ENCODE data around the gene PFN1. TPM values are rescaled to one million over a fixed set of nuclear protein-coding genes. Genes with fewer than 3 reads are reported as not detected.

The PFN1 gene
- total and polyA plus RNA-seq, 7 donors, result 690 to 1,404 (median 911) TPM

GRCh38 chr17:4968486-4969046 is 20.2 kb upstream of the PFN1 start:
- no peaks in the 10 kb centered on the region for H3K9me3 ChIP-seq
- peaks cover 11 to 29% (median 21%) of the 10 kb centered on the region in 4 donors for H3K36me3 ChIP-seq
- intact Hi-C loops (cut with DNase I), result loop anchor here (2.0 kb wide), 1 partner anchor 18 kb away; the partner anchor contains the start of gene CAMTA2
- 48 to 55% methylated on average over 23 of the region's 23 CpGs for WGBS, 2 donors
- H3K27ac ChIP-seq, result peak overlapping the region; percentile 91 to 97 (median 95)
- H3K4me1 ChIP-seq, result peaks cover 0 to 55% (median 40%) of the 10 kb centered on the region in 4 donors
- peak overlapping the region; percentile 66 to 71 (median 69) for H3K4me3 ChIP-seq
- H3K27me3 ChIP-seq, result no peaks in the 10 kb centered on the region
- TF ChIP-seq EP300 (IDR thresholded peaks at IDR 0.05) (no peak), CTCF (IDR thresholded peaks at IDR 0.05) (no peak), POLR2AphosphoS5 (IDR thresholded peaks at IDR 0.05) (no peak), POLR2A (IDR thresholded peaks at IDR 0.05) (no peak)
- DNase-seq, result no peak

GRCh38 chr17:4967539-4968485 is 19.5 kb upstream of the PFN1 start, which contains the start of gene SPAG7:
TSS of gene SPAG7 (minus strand) at chr17:4967817. CDS start at chr17:4967804, 13 bp downstream.
- peak within 1 kb of the TSS; percentile 66 to 71 (median 69) for H3K4me3 ChIP-seq
- H3K4me1 ChIP-seq, result peaks cover 0 to 49% (median 40%) of the 10 kb centered on the region in 4 donors
- TF ChIP-seq POLR2A (IDR thresholded peaks at IDR 0.05), result peak; percentile 46 to 78
- peak; percentile 83 to 91 (median 85) for TF ChIP-seq POLR2AphosphoS5 (IDR thresholded peaks at IDR 0.05)
- TF ChIP-seq CTCF (IDR thresholded peaks at IDR 0.05), result peak in 1 of 4 experiments; percentile 13
- TF ChIP-seq EP300 (IDR thresholded peaks at IDR 0.05), result no peak
- WGBS, 2 donors, result 1% methylated on average over 66 of the region's 66 CpGs
- peak within 1 kb of the TSS; percentile 91 to 97 (median 95) for H3K27ac ChIP-seq
- intact Hi-C loops (cut with DNase I), result loop anchor here (1.0 to 2.0 kb wide), 3 partner anchors 19 to 27 kb away; partner anchors contain the start of genes CAMTA2, RNF167 and SLC25A11
- peak; percentile 98 for DNase-seq
- H3K27me3 ChIP-seq, result no peaks in the 10 kb centered on the region
- peaks cover 4 to 24% (median 14%) of the 10 kb centered on the region in 4 donors for H3K36me3 ChIP-seq
- no peaks in the 10 kb centered on the region for H3K9me3 ChIP-seq

- peak; percentile 100 for DNase-seq
- 0% methylated on average over 42 of the region's 42 CpGs for WGBS, 2 donors
- intact Hi-C loops (cut with DNase I), result loop anchor here (1.0 to 2.0 kb wide), 2 partner anchors 18 to 26 kb away; partner anchors contain the start of genes RNF167 and SLC25A11
Measured at GRCh38 chr17:4966844-4967538, 18.7 kb upstream of the PFN1 start.

More at GRCh38 chr17:4966844-4967538, 18.7 kb upstream of the PFN1 start:
- Histone ChIP-seq H3K27ac (peak overlapping the region; percentile 91 to 97 (median 95)), H3K27me3 (no peaks in the 10 kb centered on the region), H3K36me3 (peaks cover 0 to 17% (median 7%) of the 10 kb centered on the region in 4 donors), H3K4me1 (peaks cover 0 to 47% (median 40%) of the 10 kb centered on the region in 4 donors), H3K9me3 (no peaks in the 10 kb centered on the region), H3K4me3 (peak overlapping the region; percentile 66 to 71 (median 69))
- TF ChIP-seq CTCF (IDR thresholded peaks at IDR 0.05) (no peak), POLR2AphosphoS5 (IDR thresholded peaks at IDR 0.05) (peak; percentile 44 to 69 (median 57)), EP300 (IDR thresholded peaks at IDR 0.05) (no peak), POLR2A (IDR thresholded peaks at IDR 0.05) (peak; percentile 45 to 51)
